HUES64 (cell line): ENCODE measurements around the gene CCDC91.

Experiments
- H3K27ac ChIP-seq: 2 replicates; pipeline ENCODE4 v1.7.0; 2013; ENCODE audit warnings: low read depth, low read length, inconsistent platforms
- H3K27me3 ChIP-seq: 2 replicates; pipeline ENCODE4 v1.6.1; 2013; ENCODE audit warnings: mild to moderate bottlenecking, low read length; ENCODE audit not compliant: insufficient read depth
- H3K36me3 ChIP-seq: 2 replicates; pipeline ENCODE4 v1.6.1; 2013; ENCODE audit warnings: mild to moderate bottlenecking, low read length; ENCODE audit not compliant: insufficient read depth
- H3K4me1 ChIP-seq: 2 replicates; pipeline ENCODE4 v1.6.1; 2013; ENCODE audit warnings: mild to moderate bottlenecking, low read length, moderate library complexity; ENCODE audit not compliant: insufficient read depth
- H3K4me3 ChIP-seq: 2 replicates; pipeline ENCODE4 v1.5.1; 2013; ENCODE audit warnings: mild to moderate bottlenecking, low read length, moderate library complexity
- H3K9ac ChIP-seq: 2 replicates; pipeline ENCODE4 v1.6.1; 2013; ENCODE audit warnings: mild to moderate bottlenecking, low read depth, low read length
- H3K9me3 ChIP-seq: 2 replicates; pipeline ENCODE4 v1.6.1; 2013; ENCODE audit warnings: low read depth, low read length; ENCODE audit not compliant: insufficient read depth
- WGBS: fragments of 150-250, 120-280 bp; methylation state at CpG from one replicate; pipeline ENCODE4 v1.1.7; 2013; ENCODE audit warnings: missing lambda C conversion rate; 5-methylcytosine and 5-hydroxymethylcytosine counted together

The CCDC91 gene

DNA sequence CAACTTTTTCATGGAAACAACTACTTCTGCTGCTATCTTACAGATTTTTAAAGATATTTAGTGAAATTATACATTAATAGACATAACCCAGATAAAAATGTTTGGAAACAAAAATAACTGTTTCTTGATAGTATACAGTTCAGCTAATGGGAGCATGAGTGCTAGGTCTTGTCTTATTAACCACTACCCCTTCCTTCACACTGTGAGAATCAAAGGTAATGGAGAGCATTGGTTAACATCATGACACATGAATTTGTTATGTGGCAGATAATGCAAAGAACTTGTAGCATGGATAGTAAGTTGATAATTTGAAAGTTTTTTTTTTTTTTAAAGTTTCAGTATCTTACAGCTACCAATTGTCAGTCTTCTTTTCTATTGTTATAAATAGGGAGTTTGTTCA, 44.2 kb downstream of the CCDC91 start:
- no peak overlapping the region for H3K9ac ChIP-seq
- no peak overlapping the region for H3K4me3 ChIP-seq
- no peaks in the 10 kb centered on the region for H3K36me3 ChIP-seq
- no peaks in the 10 kb centered on the region for H3K9me3 ChIP-seq
- no peaks in the 10 kb centered on the region for H3K27me3 ChIP-seq
- no peak overlapping the region for H3K27ac ChIP-seq
- no peaks in the 10 kb centered on the region for H3K4me1 ChIP-seq

GRCh38 chr12:28235015-28235414, 44.8 kb downstream of the CCDC91 start:
- no peak overlapping the region for H3K9ac ChIP-seq
- H3K9me3 ChIP-seq = no peaks in the 10 kb centered on the region
- H3K27me3 ChIP-seq = no peaks in the 10 kb centered on the region
- H3K4me1 ChIP-seq = no peaks in the 10 kb centered on the region
- no peaks in the 10 kb centered on the region for H3K36me3 ChIP-seq
- no peak overlapping the region for H3K4me3 ChIP-seq
- H3K27ac ChIP-seq = no peak overlapping the region
- WGBS = 86% methylated on average over 1 of the region's 1 CpG

DNA sequence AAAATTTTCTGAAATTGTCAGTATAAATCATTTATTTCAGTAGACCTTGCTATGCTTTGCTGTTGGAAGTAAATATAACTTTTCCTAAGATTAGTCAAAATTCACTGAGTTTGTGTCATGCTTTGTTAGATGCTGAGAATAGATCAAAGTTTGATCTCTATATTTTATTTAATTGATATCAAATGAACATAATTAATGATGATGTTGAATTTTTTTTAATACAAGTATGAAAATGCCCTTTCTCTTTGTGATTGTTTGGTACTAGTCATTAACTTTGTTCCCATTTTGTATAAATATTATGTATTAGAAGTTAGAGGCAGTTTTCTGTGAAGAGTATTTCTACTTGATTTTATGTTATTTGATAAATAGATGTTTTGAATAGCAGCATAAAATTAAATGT, 45.7 kb downstream of the CCDC91 start:
- Histone ChIP-seq H3K4me1 (no peaks in the 10 kb centered on the region), H3K9ac (no peak overlapping the region), H3K4me3 (no peak overlapping the region), H3K27me3 (no peaks in the 10 kb centered on the region), H3K27ac (no peak overlapping the region), H3K36me3 (no peaks in the 10 kb centered on the region), H3K9me3 (no peaks in the 10 kb centered on the region)

DNA sequence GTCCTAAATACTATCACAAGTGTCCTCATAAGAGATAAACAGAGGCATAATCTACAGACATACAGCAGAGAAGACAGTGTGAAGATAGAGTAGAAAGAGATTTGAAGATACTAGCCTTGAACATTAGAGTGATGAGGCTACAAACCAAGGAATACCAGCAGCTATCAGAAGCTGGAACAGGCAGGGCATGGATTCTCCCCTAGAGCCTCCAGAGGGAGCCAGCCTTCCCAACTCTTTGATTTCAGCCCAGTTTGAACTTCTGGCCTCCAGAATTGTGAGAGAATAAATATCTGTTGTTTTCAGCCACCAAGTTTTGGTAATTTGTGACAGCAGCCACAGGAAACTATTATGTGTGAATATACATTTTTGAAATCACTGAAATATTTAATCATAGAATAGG, 47.2 kb downstream of the CCDC91 start:
- Histone ChIP-seq H3K4me1 (no peaks in the 10 kb centered on the region), H3K9me3 (no peaks in the 10 kb centered on the region), H3K4me3 (no peak overlapping the region), H3K36me3 (no peaks in the 10 kb centered on the region), H3K27ac (no peak overlapping the region), H3K27me3 (no peaks in the 10 kb centered on the region), H3K9ac (no peak overlapping the region)

GRCh38 chr12:28239918-28240317, 49.7 kb downstream of the CCDC91 start:
- H3K4me1 ChIP-seq = no peaks in the 10 kb centered on the region
- H3K9ac ChIP-seq = no peak overlapping the region
- WGBS = 100% methylated on average over 1 of the region's 3 CpGs
- no peak overlapping the region for H3K4me3 ChIP-seq
- no peaks in the 10 kb centered on the region for H3K9me3 ChIP-seq
- H3K27me3 ChIP-seq = no peaks in the 10 kb centered on the region
- no peaks in the 10 kb centered on the region for H3K36me3 ChIP-seq
- no peak overlapping the region for H3K27ac ChIP-seq

DNA sequence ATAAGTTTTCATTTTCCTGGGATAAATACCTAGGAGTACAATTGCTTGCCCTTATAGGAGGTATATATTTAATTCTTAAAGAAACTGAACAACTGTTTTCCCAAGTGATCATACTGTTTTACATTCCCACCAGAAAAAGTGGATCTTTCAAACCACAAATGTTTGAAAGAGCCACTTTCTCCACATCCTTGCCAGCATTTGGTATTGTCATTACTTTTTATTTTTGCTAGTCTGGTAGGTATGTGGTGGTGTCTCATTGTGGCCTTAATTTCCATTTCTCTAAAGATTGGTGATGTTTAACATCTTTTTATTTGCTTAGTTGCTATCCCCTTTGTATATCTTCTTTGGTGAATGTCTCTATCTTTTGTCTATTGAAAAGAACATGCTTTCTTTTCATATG, 50.6 kb downstream of the CCDC91 start:
- Histone ChIP-seq H3K27me3 (no peaks in the 10 kb centered on the region), H3K36me3 (no peaks in the 10 kb centered on the region), H3K4me1 (no peaks in the 10 kb centered on the region), H3K9me3 (no peaks in the 10 kb centered on the region), H3K27ac (no peak overlapping the region), H3K4me3 (no peak overlapping the region), H3K9ac (no peak overlapping the region)

- 94% methylated on average over 2 of the region's 2 CpGs for WGBS
- Histone ChIP-seq H3K27ac (no peak overlapping the region), H3K9ac (no peak overlapping the region), H3K9me3 (no peaks in the 10 kb centered on the region), H3K4me1 (no peaks in the 10 kb centered on the region), H3K36me3 (no peaks in the 10 kb centered on the region), H3K4me3 (no peak overlapping the region), H3K27me3 (no peaks in the 10 kb centered on the region)
Observed at GRCh38 chr12:28242129-28242495, 51.9 kb downstream of the CCDC91 start.

DNA sequence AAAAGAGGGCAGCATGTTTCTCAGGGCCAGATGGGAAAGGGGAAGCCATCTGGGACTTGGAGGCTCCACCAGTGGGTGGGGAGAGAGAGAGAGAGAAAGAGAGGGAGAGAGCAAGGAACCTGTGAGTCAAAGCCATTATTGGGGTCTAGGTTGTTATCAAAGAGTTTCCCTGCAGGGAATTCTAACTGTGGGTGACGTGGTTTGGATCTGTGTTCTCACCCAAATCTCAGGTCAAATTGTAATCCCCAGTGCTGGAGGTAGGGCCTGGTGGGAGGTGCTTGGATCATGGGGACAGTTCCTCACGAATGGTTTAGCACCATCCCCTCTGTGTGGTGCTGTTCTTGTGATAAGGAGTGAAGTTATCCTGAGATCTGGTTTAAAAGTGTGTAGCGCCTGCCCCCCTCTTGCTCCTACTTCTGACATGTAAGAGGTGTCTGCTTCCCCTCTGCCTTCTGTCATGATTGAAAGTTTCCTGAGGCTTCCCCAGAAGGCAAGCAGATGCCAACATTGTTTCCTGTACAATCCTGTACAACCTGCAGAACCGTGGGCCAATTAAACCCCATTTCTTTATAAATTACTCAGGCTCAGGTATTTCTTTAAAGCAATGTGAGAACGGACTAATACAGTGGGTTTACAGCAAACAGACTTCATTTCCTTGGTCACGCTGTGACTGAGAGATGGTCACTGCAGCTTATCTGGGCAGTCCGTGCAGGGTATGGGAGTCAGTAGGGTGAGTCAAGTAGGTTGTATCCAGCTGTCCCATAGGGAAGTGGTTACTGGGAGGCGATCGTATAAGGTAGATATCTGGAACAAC, 52.4 kb downstream of the CCDC91 start:
- Histone ChIP-seq H3K9me3 (no peaks in the 10 kb centered on the region), H3K4me3 (no peak overlapping the region), H3K9ac (no peak overlapping the region), H3K27ac (no peak overlapping the region), H3K27me3 (no peaks in the 10 kb centered on the region), H3K4me1 (no peaks in the 10 kb centered on the region), H3K36me3 (no peaks in the 10 kb centered on the region)
- WGBS = 93% methylated on average over 9 of the region's 9 CpGs

GRCh38 chr12:28243310-28243633, 53.0 kb downstream of the CCDC91 start:
- WGBS = 80% methylated on average over 1 of the region's 2 CpGs
- Histone ChIP-seq H3K27me3 (no peaks in the 10 kb centered on the region), H3K4me3 (no peak overlapping the region), H3K27ac (no peak overlapping the region), H3K4me1 (peaks cover 2% of the 10 kb centered on the region; the same call in 1 of the 2 replicates), H3K9me3 (no peaks in the 10 kb centered on the region), H3K9ac (no peak overlapping the region), H3K36me3 (no peaks in the 10 kb centered on the region)

GRCh38 chr12:28247806-28248205, 57.5 kb downstream of the CCDC91 start:
- Histone ChIP-seq H3K36me3 (no peaks in the 10 kb centered on the region), H3K4me3 (no peak overlapping the region), H3K4me1 (peaks cover 21% of the 10 kb centered on the region), H3K27me3 (no peaks in the 10 kb centered on the region), H3K27ac (no peak overlapping the region), H3K9ac (no peak overlapping the region), H3K9me3 (no peaks in the 10 kb centered on the region)
- WGBS = 97% methylated on average over 7 of the region's 7 CpGs

DNA sequence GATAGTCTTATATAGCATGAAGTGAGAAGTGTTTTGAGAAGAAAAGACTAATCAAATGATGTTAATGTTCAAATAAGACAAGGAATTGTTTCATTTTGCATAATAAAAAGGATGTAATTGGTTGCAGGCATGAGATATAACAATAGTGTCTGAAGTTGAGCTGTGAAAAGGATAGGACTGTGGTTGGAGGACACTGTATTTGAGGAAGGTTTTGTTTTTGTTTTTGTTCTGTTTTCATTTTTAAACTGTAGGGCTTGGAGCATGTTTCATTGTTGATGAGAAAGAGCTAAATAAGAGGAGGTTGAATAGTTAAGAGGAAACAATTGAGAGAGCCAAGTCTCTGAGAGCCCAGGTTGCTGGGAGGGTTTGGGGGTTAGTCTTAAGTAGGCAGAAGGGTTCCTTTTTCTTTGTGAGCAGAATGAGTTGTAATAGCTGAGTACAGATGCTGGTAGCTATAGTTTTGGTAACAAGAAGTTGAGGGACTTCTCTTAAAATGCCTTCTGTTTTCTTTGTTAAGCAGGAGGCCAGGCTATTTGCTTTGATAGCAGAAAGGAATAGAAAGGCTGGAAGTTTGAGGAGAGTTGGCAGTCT, 58.4 kb downstream of the CCDC91 start:
- Histone ChIP-seq H3K4me1 (peaks cover 21% of the 10 kb centered on the region), H3K27me3 (no peaks in the 10 kb centered on the region), H3K4me3 (no peak overlapping the region), H3K36me3 (no peaks in the 10 kb centered on the region), H3K9me3 (no peaks in the 10 kb centered on the region), H3K9ac (no peak overlapping the region), H3K27ac (no peak overlapping the region)

DNA sequence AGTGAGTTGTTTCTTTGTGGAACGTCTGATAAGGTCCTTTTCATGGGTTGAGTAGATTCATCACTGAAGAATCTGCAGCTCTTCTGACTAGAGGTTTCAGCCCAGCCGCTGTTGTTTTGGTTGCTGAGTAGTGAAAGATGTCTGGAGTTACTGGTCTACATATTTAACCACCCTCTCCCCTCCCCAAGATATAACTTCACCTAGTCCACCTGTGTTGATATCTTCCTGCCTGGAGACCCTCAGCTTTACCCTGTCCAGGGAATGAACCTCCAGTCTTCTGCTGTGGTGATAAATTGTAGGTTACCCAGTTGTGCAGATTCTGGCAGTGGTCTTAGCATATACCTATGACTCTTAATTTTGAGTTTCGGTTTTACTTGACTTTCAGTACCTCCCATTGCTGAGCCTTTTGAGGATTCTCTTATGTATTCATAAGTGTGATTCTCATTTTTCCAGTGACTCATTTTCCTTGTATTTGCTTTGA, 62.9 kb downstream of the CCDC91 start:
- H3K27me3 ChIP-seq = no peaks in the 10 kb centered on the region
- WGBS = 95% methylated on average over 3 of the region's 3 CpGs
- H3K9ac ChIP-seq = no peak overlapping the region
- H3K4me1 ChIP-seq = peaks cover 20% of the 10 kb centered on the region
- H3K27ac ChIP-seq = no peak overlapping the region
- H3K9me3 ChIP-seq = no peaks in the 10 kb centered on the region
- no peak overlapping the region for H3K4me3 ChIP-seq
- H3K36me3 ChIP-seq = no peaks in the 10 kb centered on the region
